Inflammatory macrophage treated with lipopolysaccharide for 1 hour (primary cell): Measurements from ENCODE around the gene ARAP3.
"Not testable (repeated sequence)": the region's sequence is repeated elsewhere in the genome, so short reads cannot be mapped to it uniquely, and the experiment has no call there.

ENCODE experiments used
- DNase-seq, 2 donors: peaks; one replicate each; pipeline ENCODE4 v3.0.0-alpha.2; 2020 to 2022

The ARAP3 gene, protein sequence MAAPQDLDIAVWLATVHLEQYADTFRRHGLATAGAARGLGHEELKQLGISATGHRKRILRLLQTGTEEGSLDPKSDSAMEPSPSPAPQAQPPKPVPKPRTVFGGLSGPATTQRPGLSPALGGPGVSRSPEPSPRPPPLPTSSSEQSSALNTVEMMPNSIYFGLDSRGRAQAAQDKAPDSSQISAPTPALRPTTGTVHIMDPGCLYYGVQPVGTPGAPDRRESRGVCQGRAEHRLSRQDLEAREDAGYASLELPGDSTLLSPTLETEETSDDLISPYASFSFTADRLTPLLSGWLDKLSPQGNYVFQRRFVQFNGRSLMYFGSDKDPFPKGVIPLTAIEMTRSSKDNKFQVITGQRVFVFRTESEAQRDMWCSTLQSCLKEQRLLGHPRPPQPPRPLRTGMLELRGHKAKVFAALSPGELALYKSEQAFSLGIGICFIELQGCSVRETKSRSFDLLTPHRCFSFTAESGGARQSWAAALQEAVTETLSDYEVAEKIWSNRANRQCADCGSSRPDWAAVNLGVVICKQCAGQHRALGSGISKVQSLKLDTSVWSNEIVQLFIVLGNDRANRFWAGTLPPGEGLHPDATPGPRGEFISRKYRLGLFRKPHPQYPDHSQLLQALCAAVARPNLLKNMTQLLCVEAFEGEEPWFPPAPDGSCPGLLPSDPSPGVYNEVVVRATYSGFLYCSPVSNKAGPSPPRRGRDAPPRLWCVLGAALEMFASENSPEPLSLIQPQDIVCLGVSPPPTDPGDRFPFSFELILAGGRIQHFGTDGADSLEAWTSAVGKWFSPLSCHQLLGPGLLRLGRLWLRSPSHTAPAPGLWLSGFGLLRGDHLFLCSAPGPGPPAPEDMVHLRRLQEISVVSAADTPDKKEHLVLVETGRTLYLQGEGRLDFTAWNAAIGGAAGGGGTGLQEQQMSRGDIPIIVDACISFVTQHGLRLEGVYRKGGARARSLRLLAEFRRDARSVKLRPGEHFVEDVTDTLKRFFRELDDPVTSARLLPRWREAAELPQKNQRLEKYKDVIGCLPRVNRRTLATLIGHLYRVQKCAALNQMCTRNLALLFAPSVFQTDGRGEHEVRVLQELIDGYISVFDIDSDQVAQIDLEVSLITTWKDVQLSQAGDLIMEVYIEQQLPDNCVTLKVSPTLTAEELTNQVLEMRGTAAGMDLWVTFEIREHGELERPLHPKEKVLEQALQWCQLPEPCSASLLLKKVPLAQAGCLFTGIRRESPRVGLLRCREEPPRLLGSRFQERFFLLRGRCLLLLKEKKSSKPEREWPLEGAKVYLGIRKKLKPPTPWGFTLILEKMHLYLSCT (N-terminal part only)

DNA sequence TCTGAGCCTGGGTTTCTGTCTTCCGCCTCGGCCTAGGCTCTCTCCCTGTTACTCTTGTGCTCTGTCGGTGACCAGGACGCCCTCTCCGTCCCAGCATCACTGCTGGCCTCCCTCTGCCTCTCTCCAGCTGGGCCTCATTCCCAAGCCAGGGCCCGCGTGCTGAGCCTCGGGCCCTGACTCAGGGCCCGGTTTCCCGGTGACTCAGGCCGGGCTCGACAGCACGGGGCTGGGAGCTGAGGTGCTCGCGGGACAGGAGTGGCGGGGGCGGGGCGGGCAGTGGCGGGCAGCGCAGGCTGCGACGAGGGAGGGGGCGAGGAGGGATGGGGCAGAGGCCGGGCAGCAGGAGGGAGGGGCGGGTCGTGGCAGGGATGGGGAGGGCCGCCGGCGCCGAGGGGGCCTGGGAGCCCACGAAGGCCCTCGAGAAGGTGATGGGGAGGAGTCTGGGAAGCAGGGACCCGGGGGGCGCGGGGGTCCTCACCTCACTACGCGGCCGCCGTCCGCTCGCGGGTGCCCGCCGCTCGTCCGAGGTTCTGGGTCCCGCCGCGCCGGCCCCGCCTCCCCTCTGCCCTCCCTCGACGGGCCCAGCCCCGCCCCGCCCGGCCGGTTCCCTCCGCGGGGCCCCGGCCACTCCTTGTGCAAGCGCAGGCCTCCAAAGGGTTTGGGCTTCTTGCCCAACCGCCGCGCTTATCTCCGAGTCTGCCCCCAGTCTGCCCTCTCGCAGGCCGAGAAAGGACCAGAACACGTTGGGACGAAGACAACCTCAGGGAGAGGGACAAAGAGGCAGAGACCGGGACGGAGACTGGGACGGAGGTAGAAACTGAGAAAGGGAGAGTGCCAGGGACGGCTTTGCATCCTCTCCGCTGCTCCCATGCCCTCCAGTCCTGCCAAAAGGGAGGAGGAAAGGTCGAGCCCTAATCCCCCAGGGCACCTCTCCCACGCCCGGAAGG lies at the start of gene ARAP3:
Gene ARAP3, minus strand, starts transcription at position 536 of the 947 bp plus-strand sequence. CDS start 1,744 bp downstream, outside the sequence.
- DNase-seq: peak; percentile 57 to 63

DNA sequence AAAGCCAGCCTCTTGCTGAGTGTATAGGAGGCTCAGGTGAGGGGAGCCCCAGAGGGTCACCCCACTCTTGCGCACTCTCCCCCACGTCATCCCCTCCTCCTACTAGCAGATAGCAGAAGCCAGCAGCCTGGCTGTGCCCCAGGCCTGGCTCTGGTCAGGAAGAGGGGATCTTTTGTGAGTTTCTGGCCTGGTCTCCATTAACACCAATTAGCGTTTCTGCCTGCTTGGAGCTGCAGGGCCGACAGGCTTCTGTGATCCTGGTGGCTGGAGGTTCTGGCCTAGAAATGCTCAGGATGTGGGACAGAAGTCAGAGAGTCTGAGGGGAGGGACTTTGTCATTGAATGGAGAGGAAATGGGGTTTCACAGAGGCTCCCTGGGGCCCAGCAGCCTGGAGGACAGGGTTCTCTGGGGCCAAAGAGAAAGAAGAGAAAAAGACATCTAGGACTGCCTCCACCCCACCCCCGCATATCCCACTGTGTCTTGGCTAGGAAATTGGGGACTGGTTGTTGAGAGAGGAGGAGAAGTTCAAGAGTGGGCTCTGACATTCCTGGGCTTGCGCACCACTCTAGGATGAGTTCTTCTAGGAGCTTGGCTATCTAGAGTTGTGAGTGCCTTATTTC lies 47.5 kb upstream of the ARAP3 start:
- DNase-seq: no peak

- DNase-seq: no peak
These were observed 43.9 kb upstream of the ARAP3 start for GRCh38 chr5:141725891-141726290.

DNA sequence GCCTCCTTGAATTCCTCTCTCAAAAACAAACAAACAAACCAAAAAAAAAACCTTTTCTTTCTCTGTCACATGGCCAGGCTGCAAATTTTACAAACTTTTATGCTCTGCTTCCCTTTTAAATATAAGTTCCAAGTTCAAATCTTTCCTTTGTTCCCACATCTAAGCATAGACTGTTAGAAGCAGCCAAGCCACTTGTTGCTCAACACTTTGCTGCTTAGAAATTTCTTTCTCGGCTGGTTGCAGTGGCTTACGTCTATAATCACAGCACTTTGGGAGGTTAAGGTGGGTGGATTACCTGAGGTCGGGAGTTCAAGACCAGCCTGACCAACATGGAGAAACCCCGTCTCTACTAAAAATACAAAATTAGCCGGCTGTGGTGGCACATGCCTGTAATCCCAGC lies 43.1 kb upstream of the ARAP3 start:
- not testable (repeated sequence) for DNase-seq

GRCh38 chr5:141722266-141722665 lies 40.2 kb upstream of the ARAP3 start:
- no peak for DNase-seq

GRCh38 chr5:141717043-141717442 lies 35.0 kb upstream of the ARAP3 start:
- DNase-seq: no peak

DNA sequence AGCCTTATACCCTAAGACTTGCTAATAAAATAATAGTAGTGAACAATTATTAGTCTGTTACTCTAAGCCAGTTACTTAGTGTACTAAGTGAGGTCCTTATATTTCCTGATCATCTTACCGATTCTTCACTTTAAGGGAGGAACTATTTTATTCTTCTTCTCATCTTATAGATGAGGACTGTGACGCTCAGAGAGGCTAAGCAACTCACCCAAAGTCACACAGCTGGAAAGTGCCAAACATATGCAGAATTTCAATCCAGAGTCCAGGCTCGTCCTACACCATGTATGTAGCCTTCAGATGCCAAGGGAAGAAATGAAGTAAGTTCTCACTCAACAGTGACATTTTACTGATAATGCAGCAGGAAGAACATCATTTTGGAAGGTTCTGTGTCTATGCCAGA lies 34.4 kb upstream of the ARAP3 start:
- no peak for DNase-seq

- no peak for DNase-seq
These were observed 34.0 kb upstream of the ARAP3 start for GRCh38 chr5:141716009-141716408.

DNA sequence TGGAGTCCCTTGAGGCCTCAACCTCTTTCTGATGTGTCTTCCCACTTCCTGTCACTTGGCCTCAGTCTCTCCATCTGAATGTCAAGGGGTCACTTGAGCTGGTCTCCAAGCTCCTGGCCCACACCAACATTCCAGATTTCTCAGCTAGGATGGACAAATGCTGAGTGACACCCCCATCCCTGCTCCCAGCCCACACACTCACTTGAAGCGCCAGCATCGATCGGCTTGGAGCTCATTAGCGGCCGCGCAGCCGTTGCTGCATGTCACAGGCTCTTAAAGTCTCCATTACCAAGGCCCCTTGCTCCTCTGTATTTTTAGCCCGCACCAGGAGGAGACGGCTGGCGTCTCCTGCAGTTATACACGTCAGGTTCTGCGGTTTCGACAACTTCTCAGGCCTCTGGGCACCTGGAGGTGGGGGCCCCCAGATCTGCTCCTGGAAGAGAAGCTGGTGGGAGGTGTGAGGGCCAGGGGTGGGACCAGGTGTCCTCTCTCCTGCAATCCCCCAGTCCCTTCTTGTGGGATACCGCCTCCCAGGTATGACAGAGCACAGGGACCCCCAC lies 33.4 kb upstream of the ARAP3 start:
- DNase-seq: no peak

DNA sequence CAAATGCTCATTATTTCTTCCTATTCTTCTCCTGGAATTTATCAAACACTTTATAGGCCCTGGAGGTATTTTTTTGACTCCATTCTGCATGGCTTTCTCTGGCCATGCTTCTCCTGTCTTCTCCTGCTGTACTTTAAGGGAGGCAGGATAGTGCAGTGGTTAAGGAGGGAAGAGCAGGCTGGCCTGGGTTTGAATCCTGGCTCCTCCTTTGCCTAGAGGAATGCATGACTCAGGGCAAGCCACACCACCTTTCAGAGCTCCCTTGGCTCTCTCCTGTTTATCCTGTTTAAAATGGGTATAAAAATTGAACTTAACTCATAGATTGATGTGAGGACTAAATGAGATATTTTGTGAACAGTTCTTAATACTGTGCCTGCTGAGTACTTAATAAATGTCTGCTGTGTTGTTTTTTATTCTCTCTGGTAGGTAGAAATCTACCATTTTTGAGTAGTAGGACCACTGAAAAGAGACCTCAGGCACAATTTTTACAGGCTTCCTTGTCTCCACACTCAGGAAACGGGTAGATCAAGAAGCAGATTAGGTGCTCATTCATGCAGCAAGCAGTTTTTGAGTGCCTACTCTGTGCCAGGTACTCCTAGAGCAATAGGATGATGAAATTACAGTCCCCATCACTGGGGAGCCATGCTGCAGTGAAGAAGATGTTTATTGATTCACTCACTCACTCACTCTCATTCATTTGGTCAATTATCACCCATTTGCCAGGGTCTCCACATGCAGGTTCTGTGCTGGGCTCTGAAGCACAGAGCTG lies 32.7 kb upstream of the ARAP3 start:
- DNase-seq: no peak

DNA sequence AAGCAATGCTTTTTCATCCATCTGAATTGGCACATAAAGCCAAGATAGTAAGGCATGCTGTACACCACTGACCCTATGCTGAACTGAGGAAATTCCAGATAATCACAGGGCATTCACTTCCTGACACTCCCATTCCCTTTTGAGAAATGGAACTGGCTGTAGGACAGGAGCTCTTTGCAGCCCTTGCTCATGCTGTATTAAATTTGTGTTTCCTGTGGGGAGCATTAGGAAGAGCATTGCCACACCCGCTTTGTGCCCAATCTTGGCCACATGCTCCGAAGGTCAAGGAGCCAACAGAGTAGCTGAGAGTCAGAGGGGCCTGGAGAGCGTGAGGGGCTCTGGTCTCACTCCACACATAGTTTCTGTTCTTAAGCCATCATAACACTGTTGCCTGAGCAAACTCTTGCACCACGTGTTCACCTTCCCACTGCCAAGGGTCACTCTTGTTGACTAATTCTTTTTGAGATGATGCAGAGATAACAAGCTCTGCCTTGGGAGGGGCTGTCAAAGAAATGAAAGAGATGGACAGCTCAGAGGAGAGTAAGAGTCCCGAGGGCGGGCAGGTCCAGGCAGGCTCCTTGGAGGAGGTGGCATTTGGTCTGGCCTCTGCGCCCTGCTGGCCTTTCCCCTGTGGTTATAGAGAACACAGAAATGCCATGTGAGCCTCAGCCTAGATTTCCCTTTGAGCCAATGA lies 31.7 kb upstream of the ARAP3 start:
- no peak for DNase-seq

DNA sequence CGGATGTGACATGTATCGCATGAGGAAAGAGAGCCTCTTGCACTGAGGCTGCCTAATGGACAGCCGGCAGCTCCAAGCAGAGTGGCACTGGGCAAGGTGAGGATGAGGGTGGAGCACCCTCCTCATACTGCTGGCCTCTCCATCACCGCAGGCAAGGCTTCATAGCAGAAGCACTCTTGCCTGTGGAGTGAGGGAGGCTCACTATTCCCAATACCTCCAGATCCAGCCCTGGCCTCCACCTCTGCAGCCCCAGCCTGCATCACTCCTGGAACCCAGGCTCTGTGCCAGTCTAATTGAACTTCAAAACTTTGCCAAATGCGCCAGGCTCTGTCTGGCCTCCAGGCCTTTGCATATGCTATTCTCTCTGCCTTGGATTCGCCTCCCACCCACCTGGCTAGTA lies 29.7 kb upstream of the ARAP3 start:
- no peak for DNase-seq

DNA sequence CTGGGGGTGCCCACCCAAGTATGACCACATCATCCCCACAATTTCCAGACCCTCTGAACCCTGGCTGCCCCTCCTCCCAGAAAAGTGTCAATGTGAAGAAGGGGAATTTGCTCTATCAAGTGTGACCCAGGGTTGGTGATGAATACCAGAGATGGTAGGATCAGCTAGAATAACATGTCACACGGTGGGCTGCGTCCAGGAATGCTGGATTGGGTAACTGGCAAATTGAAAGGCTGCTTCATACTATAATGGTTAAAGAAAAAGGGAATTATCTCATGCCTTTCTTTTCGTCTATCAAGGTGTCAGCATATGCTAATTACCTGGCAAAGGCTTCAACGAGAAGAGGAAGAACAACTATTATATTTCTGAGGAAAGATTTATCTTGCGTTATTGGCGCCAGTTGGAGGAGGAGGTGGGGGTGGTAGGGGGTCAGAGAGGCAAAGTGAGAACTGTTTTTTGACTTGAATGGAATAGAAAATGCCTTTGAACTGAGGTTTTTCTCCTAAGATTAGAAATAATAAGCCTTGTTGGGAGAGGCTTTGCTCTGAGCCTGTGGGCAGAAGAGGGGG lies 27.8 kb upstream of the ARAP3 start:
- DNase-seq: no peak

DNA sequence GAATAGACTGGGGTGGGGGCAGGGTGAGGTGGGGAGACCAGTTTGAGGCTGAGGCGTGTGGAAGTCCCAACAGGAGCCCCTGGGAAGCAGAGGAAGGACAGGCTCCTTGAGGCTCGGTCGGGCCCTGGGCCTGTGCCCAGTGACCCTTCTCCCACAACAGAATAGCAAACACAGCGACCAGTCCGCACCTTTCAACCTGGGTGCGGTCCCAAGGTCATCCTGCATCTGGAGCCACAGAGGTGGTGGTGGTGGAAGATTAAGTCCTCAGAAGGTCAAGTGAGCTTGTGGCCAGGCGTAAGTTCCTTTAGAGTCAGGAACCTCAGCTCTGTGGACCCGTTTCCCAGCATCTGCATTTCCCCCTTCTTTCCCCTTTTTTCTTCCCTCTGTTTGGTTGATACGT lies 26.0 kb upstream of the ARAP3 start:
- no peak for DNase-seq

DNA sequence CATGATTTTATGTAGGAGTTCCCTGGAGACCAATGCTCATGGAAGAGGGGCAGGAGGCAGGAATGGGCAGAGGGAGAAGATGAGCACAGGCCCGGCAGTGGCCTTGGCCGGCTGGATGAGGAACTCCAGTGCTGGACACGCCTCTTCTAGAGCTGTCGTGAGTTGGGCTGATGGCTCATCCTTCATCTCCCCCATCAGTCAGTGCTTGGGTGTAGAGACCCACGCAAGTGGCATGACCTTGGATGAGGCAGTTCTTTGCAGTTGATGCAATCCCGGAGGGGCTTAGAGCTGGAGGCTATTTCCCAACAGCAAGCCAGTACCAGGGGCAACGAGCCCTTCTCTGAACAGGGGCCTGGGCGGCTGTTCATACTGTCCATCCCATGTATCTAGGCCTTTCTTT lies 25.5 kb upstream of the ARAP3 start:
- DNase-seq: peak in 1 of 2 donors; percentile 47

DNA sequence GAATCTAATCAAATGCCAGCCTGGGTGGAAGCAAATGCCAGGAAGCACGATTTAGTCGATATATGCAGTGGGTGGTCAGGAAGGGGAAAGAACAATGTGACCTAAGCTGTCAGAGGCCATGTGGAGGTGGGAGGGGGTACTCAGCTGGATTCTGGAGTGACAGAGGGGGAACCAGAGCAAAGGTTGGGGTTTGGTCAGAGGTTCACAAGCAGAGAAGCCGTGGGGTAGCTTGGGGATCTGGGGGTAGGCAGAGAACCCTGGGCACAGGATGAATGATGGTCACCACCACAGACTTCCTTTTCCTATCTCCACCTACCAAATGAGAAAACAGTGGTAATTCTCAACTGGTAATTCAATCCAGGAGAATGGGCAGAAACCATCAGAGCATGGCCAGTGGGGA lies 24.1 kb upstream of the ARAP3 start:
- DNase-seq: peak in 1 of 2 donors; percentile 40

DNA sequence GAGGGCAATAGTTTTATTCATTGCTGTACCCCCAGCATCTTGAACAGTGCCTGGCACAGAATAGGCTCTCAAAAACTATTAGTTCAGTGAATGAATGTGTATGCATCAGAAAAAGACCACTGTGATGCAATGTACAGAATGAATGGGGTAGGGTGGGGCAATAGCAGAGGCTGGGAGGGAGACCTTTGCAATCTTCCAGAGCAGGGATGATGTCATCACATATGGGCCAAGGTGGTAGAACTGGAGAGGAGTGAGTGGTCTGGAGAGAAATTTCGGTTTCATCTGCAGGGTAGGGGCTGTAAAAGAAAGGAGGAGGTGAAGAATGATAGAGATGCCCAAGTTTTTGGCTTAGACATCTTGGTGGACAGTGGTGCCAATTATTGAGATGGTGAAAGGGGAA lies 23.4 kb upstream of the ARAP3 start:
- DNase-seq: peak in 1 of 2 donors; percentile 58

DNA sequence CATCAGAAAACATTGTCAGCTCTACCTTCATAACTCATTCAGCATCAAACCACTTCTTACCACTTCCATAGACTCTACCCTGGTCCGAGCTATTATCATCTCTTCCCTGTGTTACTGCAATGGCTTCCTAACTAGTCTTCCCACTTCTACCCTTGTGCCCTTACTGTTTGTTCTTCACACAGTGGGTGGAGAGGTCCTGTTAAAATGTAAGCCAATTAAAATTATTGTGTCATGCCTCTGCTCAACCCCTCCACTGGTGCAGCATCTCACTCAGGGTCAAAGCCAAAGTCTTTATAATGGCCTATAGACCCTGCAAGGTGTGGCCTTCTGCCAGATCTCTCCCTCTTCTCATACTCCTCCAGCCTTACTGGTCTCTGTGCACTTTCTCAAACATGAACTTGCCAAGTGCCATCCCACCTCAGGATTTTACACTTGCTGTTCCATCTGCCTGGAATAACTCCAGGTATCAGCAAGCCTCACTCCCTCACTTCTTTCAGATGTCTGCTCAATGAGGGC lies 22.8 kb upstream of the ARAP3 start:
- no peak for DNase-seq

GRCh38 chr5:141703133-141703561 lies 21.1 kb upstream of the ARAP3 start:
- DNase-seq: no peak
